ENCODE results near the gene DTNB.
"Not testable (repeated sequence)": the region's sequence is repeated elsewhere in the genome, so short reads cannot be mapped to it uniquely, and the experiment has no call there.

The DTNB gene

GRCh38 chr2:25558262-25558661, 115.1 kb downstream of the DTNB start:
- no peak overlapping the region for H3K4me3 ChIP-seq (replicated peaks in 1 of 2; ENCODE audit: low read depth in 2 of 2, low read length in 2 of 2)
- DNase-seq (ENCODE audit: low read depth in 2 of 2), result peak; percentile 67 to 92
- TF ChIP-seq CTCF (IDR thresholded peaks at IDR 0.05; ENCODE audit: low read depth, low read length), result peak; percentile 6

- H3K4me3 ChIP-seq (replicated peaks in 1 of 2; ENCODE audit: low read depth in 2 of 2, low read length in 2 of 2), result no peak overlapping the region
- peak in 1 of 2 donors; percentile 11 for DNase-seq (ENCODE audit: low read depth in 2 of 2)
- TF ChIP-seq CTCF (IDR thresholded peaks at IDR 0.05; ENCODE audit: low read depth, low read length), result no peak
These were observed 116.0 kb downstream of the DTNB start for GRCh38 chr2:25557179-25558036.

- H3K4me3 ChIP-seq (replicated peaks in 1 of 2; ENCODE audit: low read depth in 2 of 2, low read length in 2 of 2), result no peak overlapping the region
- DNase-seq (ENCODE audit: low read depth in 2 of 2), result no peak
- no peak for TF ChIP-seq CTCF (IDR thresholded peaks at IDR 0.05; ENCODE audit: low read depth, low read length)
These were observed 121.1 kb downstream of the DTNB start for GRCh38 chr2:25552318-25552717.

DNA sequence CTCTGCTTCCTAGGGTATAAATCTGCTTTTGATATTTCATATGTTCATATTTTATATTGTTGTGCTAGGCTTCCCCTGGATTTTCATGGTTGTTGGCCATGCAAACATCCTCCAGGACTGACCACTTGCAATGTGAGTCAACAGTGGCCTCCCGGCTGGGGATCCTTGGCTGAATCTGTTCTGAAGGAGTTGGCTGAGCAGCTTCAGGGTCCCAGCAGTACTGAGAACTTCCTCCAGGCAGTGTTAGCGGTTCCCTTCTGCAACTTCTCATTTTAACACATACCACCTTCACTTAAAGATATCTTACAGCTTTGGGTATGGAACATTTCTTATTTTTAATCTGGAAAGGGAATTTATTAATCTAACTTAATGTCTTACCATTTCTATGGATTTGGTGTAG, 122.1 kb downstream of the DTNB start:
- DNase-seq (ENCODE audit: low read depth in 2 of 2), result peak in 1 of 2 donors; percentile 23
- TF ChIP-seq CTCF (IDR thresholded peaks at IDR 0.05; ENCODE audit: low read depth, low read length), result no peak
- H3K4me3 ChIP-seq (replicated peaks in 1 of 2; ENCODE audit: low read depth in 2 of 2, low read length in 2 of 2), result no peak overlapping the region

DNA sequence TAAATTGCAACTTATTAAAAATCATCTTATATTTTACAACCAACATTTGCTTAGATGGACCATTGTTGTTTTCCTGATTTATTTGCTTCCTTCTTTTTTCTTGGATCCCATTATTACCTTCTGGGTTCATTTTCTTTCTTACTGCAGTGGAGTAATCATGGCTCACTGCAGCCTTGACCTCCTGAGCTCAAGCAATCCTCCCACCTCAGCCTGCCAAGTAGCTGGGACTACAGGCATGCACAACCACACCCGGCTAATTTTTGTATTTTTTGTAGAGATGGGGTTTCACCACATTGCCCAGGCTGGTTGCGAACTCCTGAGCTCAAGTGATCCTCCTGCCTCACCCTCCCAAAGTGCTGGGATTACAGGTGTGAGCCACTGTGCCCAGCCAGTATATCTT, 123.8 kb downstream of the DTNB start:
- DNase-seq (ENCODE audit: low read depth in 2 of 2), result not testable (repeated sequence)

GRCh38 chr2:25548601-25549000, 124.8 kb downstream of the DTNB start:
- no peak for TF ChIP-seq CTCF (IDR thresholded peaks at IDR 0.05; ENCODE audit: low read depth, low read length)
- DNase-seq (ENCODE audit: low read depth in 2 of 2), result no peak

More for the DNA sequence above, 123.8 kb downstream of the DTNB start:
- not testable (repeated sequence) for H3K4me3 ChIP-seq (replicated peaks in 1 of 2; ENCODE audit: low read depth in 2 of 2, low read length in 2 of 2)

DNA sequence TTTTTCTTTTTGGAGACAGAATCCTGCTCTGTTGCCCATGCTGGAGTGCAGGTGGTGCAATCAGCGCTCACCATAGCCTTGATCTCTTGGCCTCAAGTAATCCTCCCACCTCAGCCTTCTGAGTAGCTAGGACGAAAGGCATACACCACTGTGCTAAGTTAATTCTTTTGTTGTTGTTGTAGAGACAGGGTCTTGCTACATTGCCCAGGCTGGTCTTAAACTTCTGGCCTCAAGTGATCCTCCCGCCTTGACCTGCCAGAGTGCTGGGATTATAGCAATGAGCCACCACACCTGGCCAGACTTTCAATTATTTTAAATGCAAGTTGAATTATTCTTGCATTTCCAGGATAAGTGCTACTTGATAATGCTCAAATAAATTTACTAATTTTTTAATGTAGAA, 126.5 kb downstream of the DTNB start:
- H3K4me3 ChIP-seq (replicated peaks in 1 of 2; ENCODE audit: low read depth in 2 of 2, low read length in 2 of 2), result no peak overlapping the region
- TF ChIP-seq CTCF (IDR thresholded peaks at IDR 0.05; ENCODE audit: low read depth, low read length), result no peak

More at GRCh38 chr2:25548601-25549000, 124.8 kb downstream of the DTNB start:
- H3K4me3 ChIP-seq (replicated peaks in 1 of 2; ENCODE audit: low read depth in 2 of 2, low read length in 2 of 2), result no peak overlapping the region

More for the DNA sequence above, 126.5 kb downstream of the DTNB start:
- no peak for DNase-seq (ENCODE audit: low read depth in 2 of 2)

Data from cardiac fibroblast (primary cell).